ENCODE measurements around the gene CCDC121. TPM values are rescaled to one million over a fixed set of nuclear protein-coding genes. Genes with fewer than 3 reads are reported as not detected.

The CCDC121 gene
- total and polyA plus RNA-seq, 9 of the 15 experiments (the other 6 are each of a cell fraction or from before 2014, with no cell fraction given): 2.2 to 4.7 (median 4.1) TPM

- TF ChIP-seq ZNF407 (IDR thresholded peaks at IDR 0.05; ENCODE audit: low read depth) (peak; percentile 53; the same call in 1 of the 2 replicates), HDAC2 (IDR thresholded peaks at IDR 0.05) (peak; percentile 98), SIX5 (IDR thresholded peaks at IDR 0.05; ENCODE audit: borderline replicate concordance in 1 of 2, insufficient read depth in 1 of 2, low read depth in 1 of 2, low read length in 2 of 2) (peak; percentile 48 to 55; a peak in 3 of 4 replicates), HLTF (IDR thresholded peaks at IDR 0.05) (peak; percentile 95), NR1H2 (CRISPR knock-in tag; IDR thresholded peaks at IDR 0.05) (0 out of 2 replicates have a peak, but pooled peaks have one; percentile 69), ZKSCAN1 (IDR thresholded peaks at IDR 0.05; ENCODE audit: low read depth, low read length) (peak; percentile 82), ID3 (CRISPR knock-in tag; IDR thresholded peaks at IDR 0.05) (no peak), ID3 (tag; IDR thresholded peaks at IDR 0.05) (peak; percentile 93), CBX3 (IDR thresholded peaks at IDR 0.05; ENCODE audit: borderline replicate concordance in 1 of 2, low read length in 2 of 2) (peak in 1 of 2 experiments; percentile 90; a peak in 2 of 3 replicates), ETV5 (CRISPR knock-in tag; IDR thresholded peaks at IDR 0.05; ENCODE audit: low read depth) (peak; percentile 74; the same call in 1 of the 2 replicates), POLR2B (IDR thresholded peaks at IDR 0.05; ENCODE audit: low read depth, partially characterized antibody) (peak; percentile 81), ZNF507 (tag; conservative IDR thresholded peaks at IDR 0.05) (no peak), MIER1 (IDR thresholded peaks at IDR 0.05; ENCODE audit: low read depth) (peak; percentile 81), BCLAF1 (IDR thresholded peaks at IDR 0.05; ENCODE audit: borderline replicate concordance in 1 of 2, control insufficient read depth in 1 of 2, low read depth in 2 of 2, low read length in 1 of 2) (peak in 1 of 2 experiments; percentile 84; a peak in 1 of 4 replicates), SMAD4 (CRISPR knock-in tag; conservative IDR thresholded peaks at IDR 0.05) (peak; percentile 35; the same call in 1 of the 2 replicates)
Observed at GRCh38 chr2:27663285-27664153, 34.7 kb upstream of the CCDC121 start, which contains the start of the genes SLC4A1AP and SUPT7L (continued).

Data from K562 (cell line).